ENCODE measurements around the gene ATP6V0A4.

- no peak for TF ChIP-seq CTCF (IDR thresholded peaks at IDR 0.05)
- TF ChIP-seq EZH2 (IDR thresholded peaks at IDR 0.05; ENCODE audit: borderline replicate concordance, insufficient read depth, low read depth, low read length, poor library complexity, severe bottlenecking) = no peak
These were observed 42.7 kb downstream of the ATP6V0A4 start for GRCh38 chr7:138755331-138755747.

Measured in B cell (primary cell).